Colonic mucosa (tissue), 4 donors: ENCODE data around the gene MICAL3. TPM values are rescaled to one million over a fixed set of nuclear protein-coding genes. Genes with fewer than 3 reads are reported as not detected.
"Not testable (repeated sequence)": the region's sequence is repeated elsewhere in the genome, so short reads cannot be mapped to it uniquely, and the experiment has no call there.

Experiments used
- DNase-seq: peaks from one replicate; pipeline ENCODE4 v3.0.0-alpha.2; 2020
- H3K27ac ChIP-seq: fragments of 200-600 bp; one replicate; pipeline ENCODE4 v1.8.0; 2021
- H3K27me3 ChIP-seq: fragments of 200-600 bp; one replicate; pipeline ENCODE4 v1.8.0; 2021
- H3K36me3 ChIP-seq: fragments of 200-600 bp; one replicate; pipeline ENCODE4 v1.8.0; 2021
- H3K4me1 ChIP-seq: fragments of 200-600 bp; one replicate; pipeline ENCODE4 v1.8.0; 2021; ENCODE audit warnings: mild to moderate bottlenecking
- H3K4me3 ChIP-seq: fragments of 200-600 bp; one replicate; pipeline ENCODE4 v1.8.0; 2021
- H3K9ac ChIP-seq, 2 donors: one replicate each; pipeline ENCODE4 v1.7.0; 2013; ENCODE audit warnings: control low read depth in 2 of 2, low read depth in 2 of 2, low read length in 2 of 2
- H3K9me3 ChIP-seq: fragments of 200-600 bp; one replicate; pipeline ENCODE4 v1.8.0; 2021
- CTCF ChIP-seq: fragments of 200-600 bp; IDR thresholded peaks from one replicate; pipeline ENCODE4 v1.8.0; 2022; ENCODE audit warnings: antibody characterized with exemption, mild to moderate bottlenecking
- intact Hi-C: fragments of 100-400 bp; cut with DNase I; formaldehyde crosslinking; loops from one replicate; pipeline ENCODE4 v1.14.1; 2022
- total RNA-seq, 2 donors: library from RNA; stranded (reverse); fragmentation: NEBNext Ultra II Directional in 1 of 2; extraction: Animal tissue kit (Norgen Biotek cat#: 25700) in 1 of 2; gene quantifications; one replicate each; pipeline ENCODE4 v1.2.1, GENCODE V29; 2021
- donor health status: healthy.
- donor health status: DM: no; HTN: no; CAD: no.
- donor health status: DM: no; HTN: no; CAD: no.

MICAL3 gene
- total RNA-seq, 2 donors from 2014 or later, result 72.5 to 84.5 TPM

- H3K9ac ChIP-seq, result no peak overlapping the region
- no peak for TF ChIP-seq CTCF
- no peaks in the 10 kb centered on the region for H3K4me1 ChIP-seq
- no peak for DNase-seq
- intact Hi-C loops, result no loop called here
- no peaks in the 10 kb centered on the region for H3K27me3 ChIP-seq
- H3K27ac ChIP-seq, result no peak overlapping the region
- H3K4me3 ChIP-seq, result no peak overlapping the region
- H3K9me3 ChIP-seq, result no peaks in the 10 kb centered on the region
- H3K36me3 ChIP-seq, result no peaks in the 10 kb centered on the region
Measured at GRCh38 chr22:18031695-18032454, 7.5 kb upstream of the MICAL3 start.

- TF ChIP-seq CTCF, result no peak
- no peaks in the 10 kb centered on the region for H3K36me3 ChIP-seq
- no peak overlapping the region for H3K4me3 ChIP-seq
- H3K4me1 ChIP-seq, result no peaks in the 10 kb centered on the region
- H3K9ac ChIP-seq, result no peak overlapping the region
- H3K27ac ChIP-seq, result no peak overlapping the region
- no peaks in the 10 kb centered on the region for H3K27me3 ChIP-seq
- intact Hi-C loops, result no loop called here
- no peaks in the 10 kb centered on the region for H3K9me3 ChIP-seq
- no peak for DNase-seq
Measured at GRCh38 chr22:18029686-18030267, 5.4 kb upstream of the MICAL3 start.

- TF ChIP-seq CTCF, result no peak
- intact Hi-C loops, result no loop called here
- Histone ChIP-seq H3K27me3 (no peaks in the 10 kb centered on the region), H3K4me1 (no peaks in the 10 kb centered on the region), H3K4me3 (no peak overlapping the region), H3K27ac (no peak overlapping the region), H3K9me3 (no peaks in the 10 kb centered on the region), H3K36me3 (no peaks in the 10 kb centered on the region), H3K9ac (no peak overlapping the region)
- DNase-seq, result no peak
Measured at GRCh38 chr22:18028817-18029527, 4.6 kb upstream of the MICAL3 start.

- H3K27ac ChIP-seq, H3K9ac ChIP-seq, DNase-seq, H3K9me3 ChIP-seq, H3K4me3 ChIP-seq, intact Hi-C loops, H3K4me1 ChIP-seq, H3K36me3 ChIP-seq, H3K27me3 ChIP-seq: not testable (repeated sequence)
Measured at GRCh38 chr22:18025898-18026297, 1.5 kb upstream of the MICAL3 start.

- peak overlapping the region in 1 of 2 donors; percentile 61 for H3K9ac ChIP-seq
- H3K27ac ChIP-seq, result peak overlapping the region; percentile 17
- no peak for DNase-seq
- intact Hi-C loops, result loop anchor here (5.0 kb wide), 1 partner anchor 193 kb away; no protein-coding TSS in a partner anchor
- no peaks in the 10 kb centered on the region for H3K9me3 ChIP-seq
- peak overlapping the region; percentile 71 for H3K4me3 ChIP-seq
- peaks cover 4% of the 10 kb centered on the region for H3K4me1 ChIP-seq
- no peaks in the 10 kb centered on the region for H3K27me3 ChIP-seq
- no peak for TF ChIP-seq CTCF
- H3K36me3 ChIP-seq, result no peaks in the 10 kb centered on the region
Measured at GRCh38 chr22:18024956-18025720, 777 bp upstream of the MICAL3 start.
